Endodermal cell (in vitro differentiated cells): ENCODE data around the gene ITPRIPL2. TPM values are rescaled to one million over a fixed set of nuclear protein-coding genes. Genes with fewer than 3 reads are reported as not detected.

ENCODE experiments used
- DNase-seq: peaks from one replicate; pipeline ENCODE4 v3.0.0-alpha.2; 2017
- H3K27ac ChIP-seq: 2 replicates; pipeline ENCODE4 v1.5.1; 2013; ENCODE audit warnings: mild to moderate bottlenecking, low read depth, low read length, moderate library complexity
- H3K27me3 ChIP-seq: 2 replicates; pipeline ENCODE4 v1.6.1; 2013; ENCODE audit warnings: mild to moderate bottlenecking, low read length, moderate library complexity; ENCODE audit not compliant: insufficient read depth, control insufficient read depth, poor library complexity, severe bottlenecking
- H3K36me3 ChIP-seq: 2 replicates; pipeline ENCODE4 v1.7.0; 2013; ENCODE audit warnings: mild to moderate bottlenecking, low read length, moderate library complexity; ENCODE audit not compliant: control insufficient read depth, insufficient read depth
- H3K4me1 ChIP-seq: one replicate; pipeline ENCODE4 v1.7.0; 2013; ENCODE audit warnings: low read length; ENCODE audit not compliant: control insufficient read depth, insufficient read depth
- H3K4me3 ChIP-seq: 2 replicates; pipeline ENCODE4 v1.5.1; 2013; ENCODE audit warnings: mild to moderate bottlenecking, low read length, moderate library complexity
- H3K9ac ChIP-seq: 2 replicates; pipeline ENCODE4 v1.6.1; 2013; ENCODE audit warnings: mild to moderate bottlenecking, low read length, moderate library complexity; ENCODE audit not compliant: poor library complexity, severe bottlenecking; ENCODE audit errors: extremely low read depth
- H3K9me3 ChIP-seq: 2 replicates; pipeline ENCODE4 v1.6.1; 2013; ENCODE audit warnings: mild to moderate bottlenecking, low read length, moderate library complexity; ENCODE audit not compliant: control insufficient read depth
- H3K27ac Mint-ChIP-seq: 2 replicates; pipeline ENCODE4 v1.8.0; 2020; ENCODE audit warnings: mixed read lengths
- H3K27me3 Mint-ChIP-seq: 2 replicates; pipeline ENCODE4 v1.8.0; 2021; ENCODE audit warnings: mild to moderate bottlenecking, mixed read lengths; ENCODE audit not compliant: insufficient read depth
- H3K36me3 Mint-ChIP-seq: 2 replicates; pipeline ENCODE4 v1.8.0; 2020; ENCODE audit warnings: low read depth, mixed read lengths
- H3K4me1 Mint-ChIP-seq: 2 replicates; pipeline ENCODE4 v1.8.0; 2020; ENCODE audit warnings: mixed read lengths
- H3K4me3 Mint-ChIP-seq: 2 replicates; pipeline ENCODE4 v1.8.0; 2020; ENCODE audit warnings: mild to moderate bottlenecking, moderate library complexity, mixed read lengths
- H3K9me3 Mint-ChIP-seq: 2 replicates; pipeline ENCODE4 v1.8.0; 2020; ENCODE audit warnings: mild to moderate bottlenecking, mixed read lengths
- CTCF ChIP-seq: fragments of 200-600 bp; sonication (generic); conservative IDR thresholded peaks from 2 replicates; pipeline ENCODE4 v1.5.0; 2021; ENCODE audit warnings: antibody characterized with exemption, mild to moderate bottlenecking
- whole genome bisulfite sequencing, 2 experiments: methylation state at CpG; one replicate each; pipeline versions ENCODE4 v1.1.5 to v1.1.7; 2013; ENCODE audit warnings: missing lambda C conversion rate in 2 of 2, mixed read lengths in 1 of 2; ENCODE audit not compliant: insufficient coverage in 1 of 2, insufficient read length in 1 of 2; 5-methylcytosine and 5-hydroxymethylcytosine counted together
- total RNA-seq, 2 donors: library from RNA; stranded (reverse); fragmentation: NEBNext Ultra II Directional in 1 of 2; extraction: Animal tissue kit (Norgen Biotek cat#: 25700) in 1 of 2; gene quantifications; 2 replicates in 1 of 2; 3 replicates in 1 of 2; pipeline ENCODE4 v1.2.1, GENCODE V29; 2021

Gene ITPRIPL2
- total RNA-seq, 2 donors from 2014 or later = 13.4 to 19.3 TPM

DNA sequence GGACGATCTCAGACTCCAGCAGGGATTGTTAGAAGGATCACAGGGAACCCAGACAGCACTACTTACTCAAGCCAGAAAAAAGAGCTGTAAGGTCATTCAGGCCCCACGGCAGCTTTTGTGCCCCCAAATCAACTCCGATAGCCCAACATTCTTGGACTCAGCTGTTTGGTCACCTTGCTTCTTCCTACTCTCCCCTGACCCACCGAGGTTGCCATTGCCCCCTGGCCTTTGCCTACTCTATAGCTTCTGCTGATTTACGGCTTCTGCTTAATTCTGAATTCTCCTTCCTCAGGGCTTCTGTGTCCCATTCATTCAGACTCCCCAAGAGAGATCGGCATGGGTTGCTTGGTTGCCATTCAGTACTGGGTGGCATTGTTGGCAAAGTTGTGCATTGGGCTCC is 8.6 kb upstream of the ITPRIPL2 start:
- Mint-ChIP-seq H3K27ac (no peak overlapping the region), H3K27me3 (no peaks in the 10 kb centered on the region), H3K4me1 (peaks cover 9% of the 10 kb centered on the region), H3K36me3 (no peaks in the 10 kb centered on the region), H3K9me3 (no peaks in the 10 kb centered on the region), H3K4me3 (no peak overlapping the region)
- Histone ChIP-seq H3K9me3 (no peaks in the 10 kb centered on the region), H3K9ac (no peak overlapping the region), H3K27ac (no peak overlapping the region), H3K4me3 (no peak overlapping the region), H3K4me1 (no peaks in the 10 kb centered on the region), H3K36me3 (no peaks in the 10 kb centered on the region), H3K27me3 (no peaks in the 10 kb centered on the region)
- WGBS, 2 experiments = 90 to 91% methylated on average over 3 to 6 of the region's 6 CpGs
- no peak for TF ChIP-seq CTCF
- no peak for DNase-seq

DNA sequence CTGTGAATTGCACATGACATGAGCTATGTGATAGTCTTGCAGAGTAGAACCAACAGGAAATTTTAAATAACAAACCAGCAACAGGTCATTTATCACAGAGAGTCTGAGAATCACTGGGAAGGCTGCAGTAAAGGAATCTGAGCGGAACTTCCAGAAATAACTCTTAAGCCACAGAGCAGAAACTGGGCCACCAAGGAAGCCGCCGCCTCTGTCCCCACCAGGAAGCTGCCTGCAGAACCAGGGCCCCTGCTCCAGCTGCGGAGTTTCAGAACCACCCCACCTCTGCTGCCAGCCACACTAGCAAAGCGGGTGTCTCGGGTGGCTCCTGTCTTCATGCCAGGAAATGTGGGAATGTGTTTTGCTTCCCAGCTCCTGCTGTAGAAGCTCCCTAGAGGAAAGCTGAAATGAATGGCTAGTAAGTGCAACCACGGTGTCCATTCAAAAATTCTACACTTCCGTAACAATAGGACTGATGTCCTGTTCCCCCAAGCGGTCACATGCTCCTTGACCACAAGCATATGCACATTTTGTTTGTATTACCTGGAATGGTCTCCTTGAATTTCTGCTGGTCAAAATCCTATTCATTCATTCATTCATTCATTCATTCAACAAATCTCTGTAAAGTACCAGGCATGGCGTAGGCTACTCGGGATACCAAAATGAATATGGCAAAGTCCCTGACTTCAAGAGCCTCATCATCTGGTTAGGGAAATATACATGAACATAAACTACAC is 7.7 kb upstream of the ITPRIPL2 start:
- no peaks in the 10 kb centered on the region for H3K4me1 ChIP-seq
- DNase-seq = no peak
- Mint-ChIP-seq H3K4me3 (no peak overlapping the region), H3K27ac (no peak overlapping the region), H3K36me3 (no peaks in the 10 kb centered on the region), H3K27me3 (no peaks in the 10 kb centered on the region), H3K9me3 (no peaks in the 10 kb centered on the region), H3K4me1 (peaks cover 9% of the 10 kb centered on the region)
- H3K4me3 ChIP-seq = no peak overlapping the region
- no peaks in the 10 kb centered on the region for H3K9me3 ChIP-seq
- no peaks in the 10 kb centered on the region for H3K36me3 ChIP-seq
- H3K27ac ChIP-seq = no peak overlapping the region
- no peaks in the 10 kb centered on the region for H3K27me3 ChIP-seq
- WGBS, 2 experiments = 80 to 86% methylated on average over 6 to 11 of the region's 11 CpGs
- no peak for TF ChIP-seq CTCF
- H3K9ac ChIP-seq = no peak overlapping the region

DNA sequence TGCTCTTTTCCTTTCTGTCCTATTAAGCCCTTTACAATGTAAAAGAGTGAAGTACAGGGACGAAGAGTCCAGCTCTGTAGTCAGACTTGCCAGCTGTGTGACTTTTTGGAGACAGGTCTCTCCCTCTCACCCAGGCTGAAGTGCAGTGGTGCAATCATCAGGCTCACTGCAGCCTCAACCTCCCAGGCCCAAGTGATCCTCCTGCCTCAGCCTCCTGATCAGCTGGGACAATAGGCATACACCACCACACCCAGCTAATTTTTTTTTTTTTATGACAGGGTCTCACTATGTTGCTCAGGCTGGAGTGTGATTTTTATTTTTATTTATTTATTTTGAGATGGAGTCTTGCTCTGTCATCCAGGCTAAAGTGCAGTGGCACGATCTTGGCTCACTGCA is 7.1 kb upstream of the ITPRIPL2 start:
- no peak for DNase-seq
- no peak overlapping the region for H3K4me3 ChIP-seq
- H3K36me3 ChIP-seq = no peaks in the 10 kb centered on the region
- no peak for TF ChIP-seq CTCF
- H3K9me3 Mint-ChIP-seq = no peaks in the 10 kb centered on the region
- no peaks in the 10 kb centered on the region for H3K27me3 Mint-ChIP-seq
- no peak overlapping the region for H3K27ac ChIP-seq
- H3K4me3 Mint-ChIP-seq = no peak overlapping the region
- 91 to 100% methylated on average over 1 to 2 of the region's 2 CpGs for WGBS, 2 experiments
- H3K36me3 Mint-ChIP-seq = no peaks in the 10 kb centered on the region
- no peaks in the 10 kb centered on the region for H3K27me3 ChIP-seq
- no peaks in the 10 kb centered on the region for H3K4me1 ChIP-seq
- no peaks in the 10 kb centered on the region for H3K9me3 ChIP-seq
- peaks cover 9% of the 10 kb centered on the region for H3K4me1 Mint-ChIP-seq
- H3K27ac Mint-ChIP-seq = no peak overlapping the region
- no peak overlapping the region for H3K9ac ChIP-seq
